ENCODE measurements around the gene RSF1. TPM values are rescaled to one million over a fixed set of nuclear protein-coding genes. Genes with fewer than 3 reads are reported as not detected.

The RSF1 gene
- total RNA-seq, 1 experiment from 2014 or later, result 43.1 TPM

DNA sequence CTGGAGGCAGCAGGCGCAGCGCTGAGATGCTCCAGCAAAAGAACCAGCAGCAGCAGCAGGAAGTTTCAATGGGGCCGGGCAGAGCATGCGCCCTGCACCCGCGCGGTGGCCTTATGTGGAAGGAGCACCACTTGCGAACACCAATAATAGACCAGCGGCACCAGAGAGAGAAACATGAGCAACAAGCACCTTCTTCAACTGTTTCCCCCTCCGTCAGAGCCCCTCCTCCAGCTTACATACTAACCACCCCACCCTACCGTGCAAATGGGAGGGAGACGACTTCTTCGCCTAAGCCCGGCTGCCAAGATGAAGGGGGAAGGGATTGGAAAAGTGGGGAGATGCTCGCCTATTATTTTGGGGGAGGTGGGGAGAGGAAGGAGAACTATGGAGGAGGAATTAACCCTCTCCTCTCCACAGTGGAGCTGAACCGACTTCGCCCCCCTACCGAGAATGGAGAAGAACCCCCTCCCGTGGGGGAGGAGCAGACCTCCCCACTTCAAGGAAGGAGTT is 1.1 kb downstream of the RSF1 start (continued):
- TF ChIP-seq, protein P1, sequence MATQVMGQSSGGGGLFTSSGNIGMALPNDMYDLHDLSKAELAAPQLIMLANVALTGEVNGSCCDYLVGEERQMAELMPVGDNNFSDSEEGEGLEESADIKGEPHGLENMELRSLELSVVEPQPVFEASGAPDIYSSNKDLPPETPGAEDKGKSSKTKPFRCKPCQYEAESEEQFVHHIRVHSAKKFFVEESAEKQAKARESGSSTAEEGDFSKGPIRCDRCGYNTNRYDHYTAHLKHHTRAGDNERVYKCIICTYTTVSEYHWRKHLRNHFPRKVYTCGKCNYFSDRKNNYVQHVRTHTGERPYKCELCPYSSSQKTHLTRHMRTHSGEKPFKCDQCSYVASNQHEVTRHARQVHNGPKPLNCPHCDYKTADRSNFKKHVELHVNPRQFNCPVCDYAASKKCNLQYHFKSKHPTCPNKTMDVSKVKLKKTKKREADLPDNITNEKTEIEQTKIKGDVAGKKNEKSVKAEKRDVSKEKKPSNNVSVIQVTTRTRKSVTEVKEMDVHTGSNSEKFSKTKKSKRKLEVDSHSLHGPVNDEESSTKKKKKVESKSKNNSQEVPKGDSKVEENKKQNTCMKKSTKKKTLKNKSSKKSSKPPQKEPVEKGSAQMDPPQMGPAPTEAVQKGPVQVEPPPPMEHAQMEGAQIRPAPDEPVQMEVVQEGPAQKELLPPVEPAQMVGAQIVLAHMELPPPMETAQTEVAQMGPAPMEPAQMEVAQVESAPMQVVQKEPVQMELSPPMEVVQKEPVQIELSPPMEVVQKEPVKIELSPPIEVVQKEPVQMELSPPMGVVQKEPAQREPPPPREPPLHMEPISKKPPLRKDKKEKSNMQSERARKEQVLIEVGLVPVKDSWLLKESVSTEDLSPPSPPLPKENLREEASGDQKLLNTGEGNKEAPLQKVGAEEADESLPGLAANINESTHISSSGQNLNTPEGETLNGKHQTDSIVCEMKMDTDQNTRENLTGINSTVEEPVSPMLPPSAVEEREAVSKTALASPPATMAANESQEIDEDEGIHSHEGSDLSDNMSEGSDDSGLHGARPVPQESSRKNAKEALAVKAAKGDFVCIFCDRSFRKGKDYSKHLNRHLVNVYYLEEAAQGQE (IDR thresholded peaks at IDR 0.05; ENCODE audit: low read depth), result no peak
- no peak for TF ChIP-seq CBX3 (IDR thresholded peaks at IDR 0.05; ENCODE audit: low read depth)

DNA sequence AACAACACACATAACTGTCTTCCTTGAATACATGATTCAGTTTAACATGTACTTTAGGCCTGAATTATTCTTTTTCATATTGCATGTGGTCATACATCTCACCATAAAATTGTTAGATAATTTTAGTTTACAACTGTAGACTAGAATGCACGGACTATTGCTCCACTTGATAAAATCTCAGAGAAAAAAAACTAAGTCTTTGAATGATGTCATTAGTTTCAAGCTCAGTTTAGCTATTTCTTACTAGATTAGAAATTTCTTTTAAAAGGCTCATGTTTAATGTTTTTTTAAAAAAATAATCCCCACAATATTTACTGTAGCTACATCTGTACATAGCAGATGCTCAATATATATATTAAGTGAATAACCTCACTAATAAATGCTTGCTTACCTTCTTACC is 5.1 kb downstream of the RSF1 start:
- BruUV-seq (replicated peaks), result no TSS peak
- CTCF ChIA-PET, result no interaction called here
- Histone ChIP-seq H2AFZ (ENCODE audit: low read depth, low read length, poor library complexity, severe bottlenecking) (no peak overlapping the region), H3K79me2 (ENCODE audit: insufficient read depth, low read length) (peaks cover 94% of the 10 kb centered on the region), H3K4me2 (ENCODE audit: low read length) (no peak overlapping the region), H4K20me1 (ENCODE audit: insufficient read depth) (no peaks in the 10 kb centered on the region; the same call in 1 of the 2 replicates), H3K9ac (ENCODE audit: low read length) (no peak overlapping the region), H3K9me3 (ENCODE audit: control insufficient read depth in 1 of 2, insufficient read depth in 1 of 2, low read depth in 1 of 2, low read length in 2 of 2) (peaks cover 3 to 5% of the 10 kb centered on the region in 2 experiments; a peak in 2 of 4 replicates), H3K36me3 (ENCODE audit: control insufficient read depth in 1 of 2, insufficient read depth in 2 of 2, low read length in 2 of 2) (peaks cover 4% of the 10 kb centered on the region in 2 experiments; a peak in 1 of 4 replicates), H3K27me3 (ENCODE audit: insufficient read depth, low read length) (no peaks in the 10 kb centered on the region), H3K9me2 (ENCODE audit: insufficient read depth) (no peaks in the 10 kb centered on the region), H3K27ac (ENCODE audit: low read depth, low read length) (no peak overlapping the region), H3K4me1 (ENCODE audit: control insufficient read depth in 1 of 2, insufficient read depth in 2 of 2, low read length in 2 of 2) (peaks cover 5 to 6% of the 10 kb centered on the region in 2 experiments; a peak in 3 of 4 replicates), H3K4me3 (replicated peaks in 1 of 2; ENCODE audit: low read depth in 1 of 2, low read length in 2 of 2) (no peak overlapping the region)
- TF ChIP-seq, protein P2, sequence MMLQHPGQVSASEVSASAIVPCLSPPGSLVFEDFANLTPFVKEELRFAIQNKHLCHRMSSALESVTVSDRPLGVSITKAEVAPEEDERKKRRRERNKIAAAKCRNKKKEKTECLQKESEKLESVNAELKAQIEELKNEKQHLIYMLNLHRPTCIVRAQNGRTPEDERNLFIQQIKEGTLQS (IDR thresholded peaks at IDR 0.05), result no peak
- no peak for TF ChIP-seq EGR1 (IDR thresholded peaks at IDR 0.05; ENCODE audit: low read depth)
- no peak for TF ChIP-seq POLR2AphosphoS5 (IDR thresholded peaks at IDR 0.05; ENCODE audit: low read depth, low read length)
- TF ChIP-seq, protein P3, sequence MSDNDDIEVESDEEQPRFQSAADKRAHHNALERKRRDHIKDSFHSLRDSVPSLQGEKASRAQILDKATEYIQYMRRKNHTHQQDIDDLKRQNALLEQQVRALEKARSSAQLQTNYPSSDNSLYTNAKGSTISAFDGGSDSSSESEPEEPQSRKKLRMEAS (IDR thresholded peaks at IDR 0.05), result no peak
- TF ChIP-seq, protein P4, sequence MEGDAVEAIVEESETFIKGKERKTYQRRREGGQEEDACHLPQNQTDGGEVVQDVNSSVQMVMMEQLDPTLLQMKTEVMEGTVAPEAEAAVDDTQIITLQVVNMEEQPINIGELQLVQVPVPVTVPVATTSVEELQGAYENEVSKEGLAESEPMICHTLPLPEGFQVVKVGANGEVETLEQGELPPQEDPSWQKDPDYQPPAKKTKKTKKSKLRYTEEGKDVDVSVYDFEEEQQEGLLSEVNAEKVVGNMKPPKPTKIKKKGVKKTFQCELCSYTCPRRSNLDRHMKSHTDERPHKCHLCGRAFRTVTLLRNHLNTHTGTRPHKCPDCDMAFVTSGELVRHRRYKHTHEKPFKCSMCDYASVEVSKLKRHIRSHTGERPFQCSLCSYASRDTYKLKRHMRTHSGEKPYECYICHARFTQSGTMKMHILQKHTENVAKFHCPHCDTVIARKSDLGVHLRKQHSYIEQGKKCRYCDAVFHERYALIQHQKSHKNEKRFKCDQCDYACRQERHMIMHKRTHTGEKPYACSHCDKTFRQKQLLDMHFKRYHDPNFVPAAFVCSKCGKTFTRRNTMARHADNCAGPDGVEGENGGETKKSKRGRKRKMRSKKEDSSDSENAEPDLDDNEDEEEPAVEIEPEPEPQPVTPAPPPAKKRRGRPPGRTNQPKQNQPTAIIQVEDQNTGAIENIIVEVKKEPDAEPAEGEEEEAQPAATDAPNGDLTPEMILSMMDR (IDR thresholded peaks at IDR 0.05 in 2 of 3, conservative IDR thresholded peaks at IDR 0.05 in 1 of 3; ENCODE audit: borderline replicate concordance in 1 of 3, insufficient read depth in 1 of 3, low read depth in 2 of 3, low read length in 2 of 3), result no peak
- TF ChIP-seq ZNF274 (IDR thresholded peaks at IDR 0.05; ENCODE audit: low read depth, low read length), result no peak
- no peak for TF ChIP-seq ZFX (IDR thresholded peaks at IDR 0.05)
- TF ChIP-seq, protein P5, sequence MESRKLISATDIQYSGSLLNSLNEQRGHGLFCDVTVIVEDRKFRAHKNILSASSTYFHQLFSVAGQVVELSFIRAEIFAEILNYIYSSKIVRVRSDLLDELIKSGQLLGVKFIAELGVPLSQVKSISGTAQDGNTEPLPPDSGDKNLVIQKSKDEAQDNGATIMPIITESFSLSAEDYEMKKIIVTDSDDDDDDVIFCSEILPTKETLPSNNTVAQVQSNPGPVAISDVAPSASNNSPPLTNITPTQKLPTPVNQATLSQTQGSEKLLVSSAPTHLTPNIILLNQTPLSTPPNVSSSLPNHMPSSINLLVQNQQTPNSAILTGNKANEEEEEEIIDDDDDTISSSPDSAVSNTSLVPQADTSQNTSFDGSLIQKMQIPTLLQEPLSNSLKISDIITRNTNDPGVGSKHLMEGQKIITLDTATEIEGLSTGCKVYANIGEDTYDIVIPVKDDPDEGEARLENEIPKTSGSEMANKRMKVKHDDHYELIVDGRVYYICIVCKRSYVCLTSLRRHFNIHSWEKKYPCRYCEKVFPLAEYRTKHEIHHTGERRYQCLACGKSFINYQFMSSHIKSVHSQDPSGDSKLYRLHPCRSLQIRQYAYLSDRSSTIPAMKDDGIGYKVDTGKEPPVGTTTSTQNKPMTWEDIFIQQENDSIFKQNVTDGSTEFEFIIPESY (IDR thresholded peaks at IDR 0.05; ENCODE audit: extremely low read depth, insufficient replicate concordance, low read length), result no peak
- TF ChIP-seq TCF7L2 (IDR thresholded peaks at IDR 0.05; ENCODE audit: borderline replicate concordance, extremely low read depth, insufficient read depth, insufficient read length), result no peak
- no peak for TF ChIP-seq SIN3A (IDR thresholded peaks at IDR 0.05; ENCODE audit: low read depth)
- no peak for TF ChIP-seq SRF (IDR thresholded peaks at IDR 0.05; ENCODE audit: low read depth)
- no peak for TF ChIP-seq RAD21 (IDR thresholded peaks at IDR 0.05; ENCODE audit: low read depth)
- no peak for TF ChIP-seq CEBPB (IDR thresholded peaks at IDR 0.05; ENCODE audit: low read depth)
- intact Hi-C loops (cut with micrococcal nuclease), result loop anchor here (5.0 kb wide), 1 partner anchor 38 kb away; no protein-coding TSS in a partner anchor
- POLR2A ChIA-PET, result no interaction called here
- ATAC-seq, result no peak
- DNase-seq (ENCODE audit: low read depth, low spot score), result no peak
- RAD21 ChIA-PET (ENCODE audit: low non-redundant PET in 1 of 2, low total read pairs in 2 of 2, uncharacterized antibody in 2 of 2, unreplicated experiment in 2 of 2), result no interaction called here

Measured in HCT116 (cell line).